Measurements from ENCODE around the gene CHMP2A. TPM values are rescaled to one million over a fixed set of nuclear protein-coding genes. Genes with fewer than 3 reads are reported as not detected.

The CHMP2A gene
- total and polyA plus RNA-seq, 2 of the 13 experiments (the other 11 are each of a cell fraction or from before 2014, with no cell fraction given) = 49.7 to 55.0 TPM

- TF ChIP-seq GMEB1 (CRISPR knock-in tag; IDR thresholded peaks at IDR 0.05; ENCODE audit: borderline replicate concordance) (peak; percentile 91), TBP (CRISPR knock-in tag; IDR thresholded peaks at IDR 0.05) (no peak), PHF8 (CRISPR knock-in tag; IDR thresholded peaks at IDR 0.05) (peak; percentile 49; the same call in 1 of the 2 replicates), ZNF567 (CRISPR knock-in tag; IDR thresholded peaks at IDR 0.05; ENCODE audit: borderline replicate concordance) (no peak), ZXDC (CRISPR knock-in tag; IDR thresholded peaks at IDR 0.05) (no peak), ERF (CRISPR knock-in tag; IDR thresholded peaks at IDR 0.05) (peak; percentile 70; the same call in 1 of the 2 replicates), ZNF34 (CRISPR knock-in tag; IDR thresholded peaks at IDR 0.05; ENCODE audit: borderline replicate concordance) (0 out of 2 replicates have a peak, but pooled peaks have one; percentile 60), ZNF503 (CRISPR knock-in tag; IDR thresholded peaks at IDR 0.05) (no peak), MTF1 (CRISPR knock-in tag; IDR thresholded peaks at IDR 0.05) (no peak), ZFP82 (CRISPR knock-in tag; IDR thresholded peaks at IDR 0.05; ENCODE audit: borderline replicate concordance) (0 out of 2 replicates have a peak, but pooled peaks have one; percentile 46), ZNF646 (CRISPR knock-in tag; IDR thresholded peaks at IDR 0.05) (no peak), ATF5 (CRISPR knock-in tag; IDR thresholded peaks at IDR 0.05; ENCODE audit: low read depth) (no peak), DNMT1 (CRISPR knock-in tag; IDR thresholded peaks at IDR 0.05) (no peak), RBM22 (optimal IDR thresholded peaks at IDR 0.05; ENCODE audit: low read length) (no peak)
These were observed at the start of gene CHMP2A (continued) for GRCh38 chr19:58554494-58555368.
